ENCODE results near the gene CTTNBP2NL. TPM values are rescaled to one million over a fixed set of nuclear protein-coding genes. Genes with fewer than 3 reads are reported as not detected.

CTTNBP2NL gene
- total and polyA plus RNA-seq, 2 experiments from 2014 or later, result 18.5 to 31.0 TPM

- H4K20me1 ChIP-seq (replicated peaks; ENCODE audit: insufficient read depth), result peaks cover 10% of the 10 kb centered on the region; the same call in 1 of the 2 replicates
- peak; percentile 73 for DNase-seq (ENCODE audit: low spot score)
- H2AFZ ChIP-seq, result peak overlapping the region; percentile 100
- H3K36me3 ChIP-seq (ENCODE audit: insufficient read depth), result no peaks in the 10 kb centered on the region
- peak overlapping the region; percentile 92 for H3K4me3 ChIP-seq
- H3K79me2 ChIP-seq (replicated peaks; ENCODE audit: insufficient read depth), result no peaks in the 10 kb centered on the region
- peaks cover 90% of the 10 kb centered on the region for H3K27me3 ChIP-seq (ENCODE audit: insufficient read depth)
- Mint-ChIP-seq H3K36me3 (ENCODE audit: low read depth) (no peaks in the 10 kb centered on the region; the same call in 2 of the 3 replicates), H3K4me3 (peak overlapping the region; percentile 76), H3K27ac (no peak overlapping the region), H3K9me3 (no peaks in the 10 kb centered on the region; the same call in 2 of the 3 replicates), H3K4me1 (peaks cover 40% of the 10 kb centered on the region), H3K27me3 (ENCODE audit: insufficient read depth, low read depth, poor library complexity) (peaks cover 57% of the 10 kb centered on the region)
- peak overlapping the region; percentile 99 for H3K4me2 ChIP-seq
- 0 out of 2 replicates have a peak, but pooled peaks have one; percentile 27 for TF ChIP-seq CREB1 (CRISPR knock-in tag; IDR thresholded peaks at IDR 0.05; ENCODE audit: low read depth)
- no peak for TF ChIP-seq ZNF331 (CRISPR knock-in tag; IDR thresholded peaks at IDR 0.05; ENCODE audit: low read depth)
- no peak for TF ChIP-seq ETS1 (IDR thresholded peaks at IDR 0.05)
- no peak for TF ChIP-seq JUNB (IDR thresholded peaks at IDR 0.05; ENCODE audit: unreplicated experiment)
- TF ChIP-seq EZH2 (IDR thresholded peaks at IDR 0.05; ENCODE audit: low read depth, unreplicated experiment), result peak; percentile 64
- no peak for TF ChIP-seq POLR2AphosphoS5 (IDR thresholded peaks at IDR 0.05; ENCODE audit: low read depth)
- peak; percentile 56 for TF ChIP-seq EZH2phosphoT487 (IDR thresholded peaks at IDR 0.05; ENCODE audit: unreplicated experiment)
- peaks cover 44% of the 10 kb centered on the region for H3K4me1 ChIP-seq (ENCODE audit: insufficient read depth)
- no peaks in the 10 kb centered on the region for H3K9me2 ChIP-seq (ENCODE audit: insufficient read depth)
- ATAC-seq, result peak; percentile 36
- H3K27ac ChIP-seq (ENCODE audit: low read depth), result no peak overlapping the region
- peaks cover 7% of the 10 kb centered on the region; the same call in 1 of the 2 replicates for H3F3A ChIP-seq (replicated peaks; ENCODE audit: low read depth)
Measured at GRCh38 chr1:112509005-112509659, 113.1 kb downstream of the CTTNBP2NL start.

- no peak overlapping the region for H3K27ac Mint-ChIP-seq
- peaks cover 35% of the 10 kb centered on the region for H3K4me1 Mint-ChIP-seq
- Histone ChIP-seq H3K9me2 (ENCODE audit: insufficient read depth) (no peaks in the 10 kb centered on the region), H3K4me3 (peak overlapping the region; percentile 92), H3K27ac (ENCODE audit: low read depth) (no peak overlapping the region), H3F3A (replicated peaks; ENCODE audit: low read depth) (peaks cover 7% of the 10 kb centered on the region; the same call in 1 of the 2 replicates), H3K4me1 (ENCODE audit: insufficient read depth) (peaks cover 42% of the 10 kb centered on the region), H3K27me3 (ENCODE audit: insufficient read depth) (peaks cover 84% of the 10 kb centered on the region), H4K20me1 (replicated peaks; ENCODE audit: insufficient read depth) (peaks cover 10% of the 10 kb centered on the region; the same call in 1 of the 2 replicates), H3K79me2 (replicated peaks; ENCODE audit: insufficient read depth) (no peaks in the 10 kb centered on the region), H2AFZ (peak overlapping the region; percentile 100), H3K36me3 (ENCODE audit: insufficient read depth) (no peaks in the 10 kb centered on the region), H3K4me2 (peak overlapping the region; percentile 99)
- peak overlapping the region; percentile 76 for H3K4me3 Mint-ChIP-seq
- TF ChIP-seq ZNF114 (CRISPR knock-in tag; IDR thresholded peaks at IDR 0.05) (no peak), EZH2 (IDR thresholded peaks at IDR 0.05; ENCODE audit: low read depth, unreplicated experiment) (peak; percentile 54)
- peaks cover 51% of the 10 kb centered on the region for H3K27me3 Mint-ChIP-seq (ENCODE audit: insufficient read depth, low read depth, poor library complexity)
- peak; percentile 12 for DNase-seq (ENCODE audit: low spot score)
- no peaks in the 10 kb centered on the region; the same call in 2 of the 3 replicates for H3K36me3 Mint-ChIP-seq (ENCODE audit: low read depth)
- no peak for ATAC-seq
- no peaks in the 10 kb centered on the region; the same call in 2 of the 3 replicates for H3K9me3 Mint-ChIP-seq
Measured at GRCh38 chr1:112509660-112510178, 113.7 kb downstream of the CTTNBP2NL start.
